Measurements from ENCODE around the gene NEMP1.

Gene NEMP1

DNA sequence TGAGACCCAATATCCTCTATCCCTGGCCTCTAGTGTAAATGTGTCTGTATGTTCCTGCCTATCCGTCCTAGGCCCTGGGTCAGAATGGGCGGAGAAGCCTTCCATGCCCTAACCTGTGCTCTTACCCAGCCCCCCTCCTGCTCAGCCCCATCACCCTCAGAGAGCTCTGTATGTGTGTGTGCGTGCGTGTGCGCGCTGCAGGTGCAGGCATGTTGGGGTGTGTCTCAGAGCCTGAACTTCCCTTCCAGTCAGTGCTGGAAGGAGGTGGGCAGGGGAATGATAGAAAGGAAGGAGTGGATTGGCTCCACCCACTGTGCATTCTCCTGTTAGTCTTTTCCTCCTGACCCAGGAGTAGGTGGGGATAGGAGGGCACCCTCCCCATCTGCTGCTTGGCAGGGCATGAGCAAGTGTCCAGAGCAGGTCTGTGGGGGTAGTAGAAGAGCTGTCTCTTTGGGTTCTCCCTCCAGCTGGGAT lies 17.5 kb upstream of the NEMP1 start:
- H3K27ac ChIP-seq, result no peak overlapping the region
- TF ChIP-seq, protein P1, sequence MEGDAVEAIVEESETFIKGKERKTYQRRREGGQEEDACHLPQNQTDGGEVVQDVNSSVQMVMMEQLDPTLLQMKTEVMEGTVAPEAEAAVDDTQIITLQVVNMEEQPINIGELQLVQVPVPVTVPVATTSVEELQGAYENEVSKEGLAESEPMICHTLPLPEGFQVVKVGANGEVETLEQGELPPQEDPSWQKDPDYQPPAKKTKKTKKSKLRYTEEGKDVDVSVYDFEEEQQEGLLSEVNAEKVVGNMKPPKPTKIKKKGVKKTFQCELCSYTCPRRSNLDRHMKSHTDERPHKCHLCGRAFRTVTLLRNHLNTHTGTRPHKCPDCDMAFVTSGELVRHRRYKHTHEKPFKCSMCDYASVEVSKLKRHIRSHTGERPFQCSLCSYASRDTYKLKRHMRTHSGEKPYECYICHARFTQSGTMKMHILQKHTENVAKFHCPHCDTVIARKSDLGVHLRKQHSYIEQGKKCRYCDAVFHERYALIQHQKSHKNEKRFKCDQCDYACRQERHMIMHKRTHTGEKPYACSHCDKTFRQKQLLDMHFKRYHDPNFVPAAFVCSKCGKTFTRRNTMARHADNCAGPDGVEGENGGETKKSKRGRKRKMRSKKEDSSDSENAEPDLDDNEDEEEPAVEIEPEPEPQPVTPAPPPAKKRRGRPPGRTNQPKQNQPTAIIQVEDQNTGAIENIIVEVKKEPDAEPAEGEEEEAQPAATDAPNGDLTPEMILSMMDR (conservative IDR thresholded peaks at IDR 0.05), result no peak

DNA sequence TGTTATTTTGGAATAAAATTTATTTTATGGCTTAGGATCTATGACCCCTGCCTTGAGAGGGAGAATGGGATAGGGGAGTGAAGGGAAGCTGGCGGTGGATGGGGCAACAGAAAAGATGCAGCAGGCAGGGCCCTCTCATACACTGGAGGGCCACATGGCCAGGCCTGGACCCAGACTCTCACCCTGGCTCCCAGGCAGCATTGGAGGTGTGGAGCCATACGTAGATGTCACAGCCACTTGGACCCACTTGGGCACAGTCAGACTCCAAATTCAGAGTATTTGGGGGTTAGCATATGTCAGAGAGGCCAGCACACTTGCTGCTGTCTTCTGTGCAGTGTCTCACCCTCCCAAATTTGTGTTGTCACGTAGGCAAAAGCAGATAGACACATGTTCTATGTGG lies 16.8 kb upstream of the NEMP1 start:
- TF ChIP-seq, protein P1 (conservative IDR thresholded peaks at IDR 0.05), result no peak
- H3K27ac ChIP-seq, result peak overlapping the region; percentile 15; the same call in 1 of the 2 replicates

DNA sequence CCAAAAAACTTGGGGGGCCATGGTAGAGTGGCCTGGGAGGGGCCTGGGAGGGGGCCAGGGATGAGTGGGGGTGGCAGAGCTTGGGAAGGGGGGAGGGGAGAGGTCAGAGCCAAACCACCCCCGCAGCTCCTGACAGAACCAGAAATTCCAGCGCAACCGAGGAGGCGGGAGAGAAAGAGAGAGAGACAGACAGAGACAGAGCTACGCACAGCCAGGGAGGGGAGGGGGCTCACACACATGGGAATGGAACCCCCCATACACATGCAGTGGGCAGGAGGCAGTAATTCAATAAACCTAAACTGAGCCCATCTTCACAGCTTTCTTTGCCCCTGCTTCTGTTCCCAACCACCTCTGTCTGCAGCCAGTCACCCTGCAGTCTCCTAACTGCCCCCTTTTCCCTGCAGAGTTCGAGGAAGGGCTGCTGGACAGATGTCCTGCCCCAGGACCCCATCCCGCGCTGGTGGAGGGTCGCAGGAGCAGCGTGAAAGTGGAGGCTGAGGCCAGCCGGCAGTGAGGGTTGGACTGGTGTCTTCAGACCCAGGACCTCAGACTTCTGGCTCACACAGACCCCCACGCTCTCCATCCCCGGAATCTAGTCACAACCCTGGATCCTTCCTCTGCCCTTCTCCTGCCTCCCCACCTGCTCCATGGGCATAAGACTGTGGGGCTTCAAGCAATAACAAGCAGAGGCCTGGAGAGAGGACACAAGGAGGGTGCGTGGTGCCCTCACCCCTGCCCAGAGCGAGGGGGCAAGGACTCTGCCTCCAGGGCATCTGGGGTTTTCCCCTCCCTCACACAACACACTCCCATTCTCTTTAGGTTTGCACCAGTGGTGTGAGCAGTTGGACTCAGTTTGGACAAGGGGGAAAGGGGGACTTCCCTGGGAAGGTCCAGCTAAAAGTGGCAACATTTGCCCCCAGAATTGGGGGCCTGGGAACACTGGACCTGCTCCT lies 15.9 kb upstream of the NEMP1 start:
- TF ChIP-seq, protein P1 (conservative IDR thresholded peaks at IDR 0.05), result no peak
- peak overlapping the region; percentile 15; the same call in 1 of the 2 replicates for H3K27ac ChIP-seq

DNA sequence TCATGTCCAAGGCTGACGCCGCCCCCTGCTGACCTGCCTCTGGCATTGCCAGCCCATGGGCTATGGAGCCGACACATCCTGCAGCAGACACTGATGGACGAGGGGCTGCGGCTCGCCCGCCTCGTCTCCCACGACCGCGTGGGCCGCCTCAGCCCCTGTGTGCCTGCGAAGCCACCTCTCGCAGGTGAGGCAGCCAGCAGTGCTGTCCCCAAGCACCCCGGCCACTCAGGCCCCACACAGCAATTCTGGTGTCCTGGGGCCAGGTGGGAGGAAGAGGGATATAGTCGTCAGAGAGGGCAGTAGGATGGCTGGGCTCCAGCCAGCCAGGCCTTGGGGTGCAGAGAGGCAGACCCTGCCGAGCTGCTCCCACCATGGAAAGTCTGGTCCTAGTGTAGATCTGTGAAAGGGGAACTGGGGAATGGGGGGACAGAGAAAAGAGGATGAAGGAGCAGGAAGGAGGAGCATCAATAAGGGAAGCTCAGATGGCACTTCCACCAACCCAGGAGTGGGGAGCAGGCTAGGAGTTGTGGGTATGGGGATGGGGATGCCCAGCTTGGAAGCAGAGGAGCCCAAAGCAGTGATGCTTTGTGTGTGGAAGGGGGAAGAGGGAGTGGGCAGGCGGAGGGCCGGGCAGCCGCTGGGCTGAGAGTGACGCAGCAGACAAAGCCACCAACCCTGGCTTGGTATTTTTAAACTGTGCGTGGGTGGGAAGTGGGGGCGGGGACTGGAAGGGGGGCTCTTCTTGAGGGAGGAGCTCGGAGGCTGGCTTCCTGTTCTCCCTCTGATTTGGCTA lies 15.0 kb upstream of the NEMP1 start:
- TF ChIP-seq, protein P1 (conservative IDR thresholded peaks at IDR 0.05), result peak; percentile 71
- no peak overlapping the region for H3K27ac ChIP-seq

- no peak overlapping the region for H3K27ac ChIP-seq
These were observed 14.4 kb upstream of the NEMP1 start for GRCh38 chr12:57092876-57093414.

GRCh38 chr12:57092529-57092862 lies 13.9 kb upstream of the NEMP1 start:
- TF ChIP-seq, protein P1 (conservative IDR thresholded peaks at IDR 0.05), result no peak
- no peak overlapping the region for H3K27ac ChIP-seq

More at GRCh38 chr12:57092876-57093414, 14.4 kb upstream of the NEMP1 start:
- TF ChIP-seq, protein P1 (conservative IDR thresholded peaks at IDR 0.05), result no peak
